ENCODE results near the gene GNAT2. TPM values are rescaled to one million over a fixed set of nuclear protein-coding genes. Genes with fewer than 3 reads are reported as not detected.

GNAT2 gene
- total RNA-seq, 1 experiment from 2014 or later = 0.52 TPM

GRCh38 chr1:109643385-109644230 is 24.2 kb upstream of the GNAT2 start:
- H3K4me1 ChIP-seq (replicated peaks; ENCODE audit: insufficient read depth) = peaks cover 10% of the 10 kb centered on the region
- TF ChIP-seq, protein P1, sequence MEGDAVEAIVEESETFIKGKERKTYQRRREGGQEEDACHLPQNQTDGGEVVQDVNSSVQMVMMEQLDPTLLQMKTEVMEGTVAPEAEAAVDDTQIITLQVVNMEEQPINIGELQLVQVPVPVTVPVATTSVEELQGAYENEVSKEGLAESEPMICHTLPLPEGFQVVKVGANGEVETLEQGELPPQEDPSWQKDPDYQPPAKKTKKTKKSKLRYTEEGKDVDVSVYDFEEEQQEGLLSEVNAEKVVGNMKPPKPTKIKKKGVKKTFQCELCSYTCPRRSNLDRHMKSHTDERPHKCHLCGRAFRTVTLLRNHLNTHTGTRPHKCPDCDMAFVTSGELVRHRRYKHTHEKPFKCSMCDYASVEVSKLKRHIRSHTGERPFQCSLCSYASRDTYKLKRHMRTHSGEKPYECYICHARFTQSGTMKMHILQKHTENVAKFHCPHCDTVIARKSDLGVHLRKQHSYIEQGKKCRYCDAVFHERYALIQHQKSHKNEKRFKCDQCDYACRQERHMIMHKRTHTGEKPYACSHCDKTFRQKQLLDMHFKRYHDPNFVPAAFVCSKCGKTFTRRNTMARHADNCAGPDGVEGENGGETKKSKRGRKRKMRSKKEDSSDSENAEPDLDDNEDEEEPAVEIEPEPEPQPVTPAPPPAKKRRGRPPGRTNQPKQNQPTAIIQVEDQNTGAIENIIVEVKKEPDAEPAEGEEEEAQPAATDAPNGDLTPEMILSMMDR (conservative IDR thresholded peaks at IDR 0.05) = peak; percentile 96
- no peak for TF ChIP-seq EZH2 (IDR thresholded peaks at IDR 0.05; ENCODE audit: low read depth)
- no peaks in the 10 kb centered on the region for H3K36me3 ChIP-seq (ENCODE audit: low read depth)
- no peaks in the 10 kb centered on the region for H3K79me2 ChIP-seq (ENCODE audit: low read depth)
- peak overlapping the region; percentile 83 for H2AFZ ChIP-seq
- H3K27ac ChIP-seq = no peak overlapping the region
- BruUV-seq (replicated peaks) = no TSS peak
- no peaks in the 10 kb centered on the region for H3K27me3 ChIP-seq (ENCODE audit: insufficient read depth, low read depth)
- no peaks in the 10 kb centered on the region for H4K20me1 ChIP-seq (ENCODE audit: insufficient read depth)
- peak overlapping the region; percentile 76 for H3K4me2 ChIP-seq
- H3K4me3 ChIP-seq = peak overlapping the region; percentile 38; the same call in 1 of the 2 replicates
- intact Hi-C loops (cut with micrococcal nuclease; ENCODE audit: unreplicated experiment) = loop anchor here (2.0 to 5.0 kb wide), 4 partner anchors 97 to 369 kb away; partner anchors contain the start of gene AHCYL1
- no peaks in the 10 kb centered on the region for H3F3A ChIP-seq (ENCODE audit: insufficient read depth, low read depth)
- POLR2A ChIA-PET (ENCODE audit: unreplicated experiment) = no interaction called here
- H3K9me2 ChIP-seq (ENCODE audit: insufficient read depth) = no peaks in the 10 kb centered on the region
- H3K9me3 ChIP-seq (ENCODE audit: insufficient read depth, low read depth) = no peaks in the 10 kb centered on the region
- peak; percentile 78 to 85 for DNase-seq
- CTCF ChIA-PET = interaction anchor here (0.7 to 1.0 kb wide), 2 partner anchors 98 to 131 kb away, joined by 3 to 6 read pairs; no protein-coding TSS in a partner anchor

- Histone ChIP-seq H3K9me2 (ENCODE audit: insufficient read depth) (no peaks in the 10 kb centered on the region), H3K4me2 (peak overlapping the region; percentile 76; the same call in 1 of the 2 replicates), H3K79me2 (ENCODE audit: low read depth) (no peaks in the 10 kb centered on the region), H3K4me3 (no peak overlapping the region), H3F3A (ENCODE audit: insufficient read depth, low read depth) (no peaks in the 10 kb centered on the region), H3K36me3 (ENCODE audit: low read depth) (no peaks in the 10 kb centered on the region), H3K9me3 (ENCODE audit: insufficient read depth, low read depth) (no peaks in the 10 kb centered on the region), H2AFZ (no peak overlapping the region), H3K4me1 (replicated peaks; ENCODE audit: insufficient read depth) (peaks cover 10% of the 10 kb centered on the region), H3K27me3 (ENCODE audit: insufficient read depth, low read depth) (no peaks in the 10 kb centered on the region), H3K27ac (no peak overlapping the region), H4K20me1 (ENCODE audit: insufficient read depth) (no peaks in the 10 kb centered on the region)
- intact Hi-C loops (cut with micrococcal nuclease; ENCODE audit: unreplicated experiment) = loop anchor here (2.0 to 5.0 kb wide), 4 partner anchors 96 to 370 kb away; partner anchors contain the start of gene AHCYL1
- TF ChIP-seq EZH2 (IDR thresholded peaks at IDR 0.05; ENCODE audit: low read depth) = no peak
- TF ChIP-seq, protein P1 (conservative IDR thresholded peaks at IDR 0.05) = no peak
- no peak for DNase-seq
- ChIA-PET POLR2A (ENCODE audit: unreplicated experiment) (interaction anchor here (0.5 kb wide), 1 partner anchor 140 kb away, joined by 3 read pairs; no protein-coding TSS in a partner anchor), CTCF (interaction anchor here (0.7 to 1.0 kb wide), 2 partner anchors 99 to 132 kb away, joined by 3 to 6 read pairs; no protein-coding TSS in a partner anchor)
- BruUV-seq (replicated peaks) = no TSS peak
These were observed 23.2 kb upstream of the GNAT2 start for GRCh38 chr1:109642626-109643025.

DNA sequence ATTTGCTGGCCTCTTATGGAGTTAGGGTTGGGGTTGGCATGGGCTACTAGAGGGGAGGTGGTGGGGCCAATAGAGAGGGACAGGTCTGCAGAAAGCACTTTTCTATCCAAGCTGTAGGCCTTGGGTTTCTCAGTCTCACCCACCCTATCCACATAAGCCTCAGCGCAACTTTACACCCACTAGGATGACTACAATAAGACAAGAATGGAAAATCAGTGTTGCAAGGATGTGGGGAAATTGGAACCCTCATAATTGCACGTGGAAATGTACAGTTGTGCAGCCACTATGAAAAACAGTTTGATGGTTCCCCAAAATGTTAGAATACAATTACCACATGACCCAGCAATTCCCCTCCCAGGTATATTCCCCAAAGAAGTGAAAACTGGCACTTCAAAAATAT is 22.4 kb upstream of the GNAT2 start:
- TF ChIP-seq EZH2 (IDR thresholded peaks at IDR 0.05; ENCODE audit: low read depth) = no peak
- TF ChIP-seq, protein P1 (conservative IDR thresholded peaks at IDR 0.05) = no peak
- POLR2A ChIA-PET (ENCODE audit: unreplicated experiment) = no interaction called here

More for the DNA sequence above, 22.4 kb upstream of the GNAT2 start:
- Histone ChIP-seq H3K79me2 (ENCODE audit: low read depth) (no peaks in the 10 kb centered on the region), H3K9me3 (ENCODE audit: insufficient read depth, low read depth) (no peaks in the 10 kb centered on the region), H3K27me3 (ENCODE audit: insufficient read depth, low read depth) (no peaks in the 10 kb centered on the region), H3K4me2 (no peak overlapping the region), H3K27ac (no peak overlapping the region), H3K36me3 (ENCODE audit: low read depth) (no peaks in the 10 kb centered on the region), H4K20me1 (ENCODE audit: insufficient read depth) (no peaks in the 10 kb centered on the region), H2AFZ (no peak overlapping the region), H3K4me1 (replicated peaks; ENCODE audit: insufficient read depth) (peaks cover 12% of the 10 kb centered on the region), H3K9me2 (ENCODE audit: insufficient read depth) (no peaks in the 10 kb centered on the region), H3F3A (ENCODE audit: insufficient read depth, low read depth) (no peaks in the 10 kb centered on the region), H3K4me3 (no peak overlapping the region)
- BruUV-seq (replicated peaks) = no TSS peak
- CTCF ChIA-PET = interaction anchor here (0.9 to 3.9 kb wide), 3 partner anchors 28 to 132 kb away, joined by 3 to 48 read pairs (median 22); no protein-coding TSS in a partner anchor
- intact Hi-C loops (cut with micrococcal nuclease; ENCODE audit: unreplicated experiment) = loop anchor here (2.0 to 5.0 kb wide), 4 partner anchors 95 to 370 kb away; partner anchors contain the start of gene AHCYL1
- DNase-seq = no peak

Data from PC-9 (cell line).